KG1 (cell line): ENCODE measurements around the gene WSCD1.

ENCODE experiments used
- DNase-seq: peaks from one replicate; lab custom pipeline; 2025; lab: John Stamatoyannopoulos, UW

The WSCD1 gene

DNA sequence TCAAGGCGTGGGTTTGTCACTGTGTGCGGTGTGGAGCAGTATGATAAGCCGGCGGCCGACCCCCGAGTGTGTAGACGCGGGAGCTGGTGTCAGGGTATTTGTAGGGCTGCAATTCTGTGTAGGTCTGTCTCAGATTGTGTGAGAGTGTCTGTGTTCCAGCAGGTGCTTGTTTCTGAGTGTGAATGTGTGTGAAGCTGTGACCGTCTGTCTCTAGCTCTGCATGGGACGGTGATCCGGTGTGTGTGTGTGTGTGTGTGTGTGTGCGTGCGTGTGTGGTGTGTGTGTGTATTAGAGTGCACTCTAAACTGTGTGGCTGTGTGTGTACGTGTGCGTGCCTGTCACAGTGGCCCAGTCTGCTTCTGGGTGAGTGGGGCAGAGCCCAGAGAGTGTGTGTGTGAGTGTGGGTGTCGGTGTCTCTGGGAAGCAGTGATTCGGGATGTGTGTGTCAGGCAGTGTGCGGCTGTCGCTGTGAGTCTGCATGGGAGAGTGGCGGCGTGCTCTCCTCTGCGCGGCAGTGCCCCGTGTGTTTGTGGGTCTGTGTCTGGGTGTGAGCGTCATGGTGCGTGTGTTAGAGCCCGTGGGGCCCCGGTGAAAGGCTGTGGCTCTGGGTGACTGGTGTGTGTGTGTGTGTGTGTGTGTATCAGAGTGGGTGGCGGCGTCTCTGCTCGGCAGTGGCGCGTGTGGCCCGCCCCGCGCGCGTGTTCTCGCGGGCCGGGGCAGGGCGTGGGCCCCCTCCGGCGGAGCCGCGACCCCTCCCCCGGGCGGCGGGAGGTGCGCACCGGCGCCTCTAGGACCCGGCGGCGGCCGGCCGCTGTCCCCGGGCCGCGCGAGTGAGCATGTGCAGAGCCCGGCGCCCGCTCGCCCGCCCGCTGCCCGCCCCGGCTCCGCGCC lies at the start of gene WSCD1:
TSS of gene WSCD1 (plus strand) at position 841 of the 891 bp plus-strand sequence. CDS start 10,280 bp downstream, outside the sequence.
- no peak for DNase-seq

DNA sequence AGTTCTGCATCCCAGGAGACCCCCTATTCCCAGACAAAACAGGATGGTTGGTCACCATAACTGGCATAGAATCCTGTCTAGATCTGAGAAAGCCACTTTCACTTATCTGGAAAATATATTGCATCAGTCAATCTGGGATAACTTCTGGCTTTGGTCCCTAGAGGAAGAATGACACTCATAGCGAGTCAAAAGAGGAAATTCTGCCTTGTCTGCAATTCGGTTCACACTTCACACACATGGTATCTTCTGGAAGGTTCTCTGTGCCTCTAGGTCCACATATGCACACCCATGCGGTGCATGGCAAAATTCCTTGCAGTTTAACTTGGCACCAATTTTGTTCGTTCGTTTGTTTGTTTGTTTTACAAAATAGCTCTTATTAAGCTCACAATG lies 49.2 kb upstream of the WSCD1 start:
- no peak for DNase-seq

- no peak for DNase-seq
Observed at GRCh38 chr17:6021627-6022026, 48.6 kb upstream of the WSCD1 start.

- DNase-seq, result no peak
Observed at GRCh38 chr17:6023036-6023831, 46.9 kb upstream of the WSCD1 start.

GRCh38 chr17:6024576-6024975 lies 45.6 kb upstream of the WSCD1 start:
- no peak for DNase-seq

- DNase-seq, result no peak
Observed at GRCh38 chr17:6027342-6028024, 42.7 kb upstream of the WSCD1 start.

DNA sequence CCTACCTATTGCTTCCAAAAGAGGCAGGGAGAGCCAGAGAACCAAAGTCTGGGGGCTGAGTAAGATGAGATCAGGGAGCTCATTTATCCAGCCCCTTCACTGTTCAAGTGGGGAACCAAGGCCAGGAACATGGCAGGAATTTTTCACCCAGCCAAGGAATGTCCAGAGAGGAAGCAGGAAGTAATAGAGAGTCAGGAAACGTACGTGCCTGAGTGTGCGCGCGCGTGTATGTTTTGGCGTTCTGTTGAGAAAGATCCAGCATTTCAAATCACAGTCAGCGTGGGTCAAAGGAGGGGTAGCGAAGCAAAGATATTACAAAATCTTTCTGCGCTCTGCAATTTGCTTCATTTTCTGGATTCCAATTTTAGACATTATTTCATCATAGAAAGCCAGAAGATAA lies 41.9 kb upstream of the WSCD1 start:
- DNase-seq, result no peak

DNA sequence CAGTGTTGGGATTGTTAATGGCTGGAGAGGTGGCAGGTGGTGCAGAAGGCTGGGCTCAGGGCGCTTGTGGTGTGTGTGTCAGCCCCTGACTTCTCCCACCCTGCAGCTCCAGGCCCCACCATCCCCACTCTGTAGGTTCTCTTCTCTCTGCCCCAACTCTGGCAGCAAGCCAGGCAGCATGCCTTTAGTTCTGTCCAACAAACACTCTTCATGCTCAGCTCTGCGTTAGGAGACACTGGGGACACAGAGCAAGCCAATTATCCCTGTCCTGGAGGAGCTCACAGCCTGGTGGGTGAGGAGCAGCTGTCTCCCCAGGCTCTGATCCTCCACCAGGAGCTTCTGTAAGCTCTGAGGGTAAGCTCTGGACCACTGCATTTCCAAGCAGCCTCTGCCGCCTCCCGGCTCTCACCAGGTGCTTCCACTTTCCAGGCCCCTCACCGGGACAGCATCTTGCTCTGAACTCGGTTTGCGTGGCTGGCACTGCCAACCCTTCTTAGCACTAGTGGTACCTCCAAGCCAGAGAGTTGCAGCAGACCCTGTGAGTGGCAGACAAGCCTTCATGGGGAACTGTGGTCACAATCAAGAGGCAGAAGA lies 34.3 kb upstream of the WSCD1 start:
- no peak for DNase-seq

DNA sequence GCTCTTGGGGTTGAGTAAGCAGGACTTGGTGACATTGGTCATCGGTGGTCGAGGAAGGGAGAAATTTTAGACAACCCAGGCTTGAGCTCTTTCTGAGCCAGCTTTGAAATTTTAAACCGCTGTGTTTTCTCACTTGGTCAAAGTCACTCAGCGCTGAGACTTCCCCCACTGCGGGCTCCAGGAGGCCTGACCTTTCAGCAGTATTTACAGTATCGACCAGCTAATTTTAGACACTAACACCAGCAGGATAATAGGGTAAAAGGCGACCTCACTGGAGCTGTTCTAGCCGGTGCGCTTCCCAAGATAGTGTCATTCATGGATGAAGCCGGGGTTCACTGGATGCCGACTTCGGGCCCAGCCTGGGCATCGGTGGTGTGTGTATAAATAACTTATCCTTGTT lies 29.7 kb upstream of the WSCD1 start:
- DNase-seq, result no peak

DNA sequence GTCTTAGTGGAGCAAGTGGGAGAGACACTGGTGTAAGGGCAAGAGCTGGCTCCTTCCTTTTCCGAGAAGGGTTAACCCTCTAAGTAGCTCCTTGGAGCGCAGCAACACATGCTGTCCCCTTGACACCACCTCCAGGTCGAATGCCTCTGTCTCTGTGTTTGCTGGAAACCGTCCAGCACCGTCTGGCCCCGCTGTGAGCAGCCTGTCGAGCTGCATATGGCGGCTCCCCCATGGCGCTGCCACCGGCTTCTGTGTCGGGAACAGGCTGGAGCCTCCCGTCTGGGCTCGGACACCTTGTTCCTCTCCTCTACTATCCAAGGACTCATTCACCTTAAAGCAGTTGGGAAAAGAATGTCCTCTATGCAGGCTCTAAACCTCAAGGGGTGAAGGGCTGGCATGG lies 28.9 kb upstream of the WSCD1 start:
- DNase-seq, result no peak

DNA sequence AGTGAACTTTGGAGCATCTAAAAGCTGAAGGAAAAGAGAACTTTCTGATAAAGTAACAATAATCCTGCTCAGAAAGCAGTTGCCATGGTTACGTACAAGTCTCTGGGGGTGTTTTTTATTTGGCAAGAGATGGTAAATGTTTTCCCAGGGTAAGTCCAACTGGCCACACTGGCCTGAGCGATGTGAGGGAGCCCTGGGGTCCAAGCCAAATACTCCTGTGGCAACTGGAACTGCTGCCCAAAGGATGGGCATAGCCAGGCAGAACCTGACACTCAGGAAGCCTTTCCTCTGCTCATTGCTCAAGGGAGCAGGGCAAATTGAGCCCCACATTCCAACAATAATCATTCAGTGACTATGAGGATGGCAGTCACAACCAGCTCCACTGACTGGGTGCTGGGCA lies 26.8 kb upstream of the WSCD1 start:
- DNase-seq, result no peak

DNA sequence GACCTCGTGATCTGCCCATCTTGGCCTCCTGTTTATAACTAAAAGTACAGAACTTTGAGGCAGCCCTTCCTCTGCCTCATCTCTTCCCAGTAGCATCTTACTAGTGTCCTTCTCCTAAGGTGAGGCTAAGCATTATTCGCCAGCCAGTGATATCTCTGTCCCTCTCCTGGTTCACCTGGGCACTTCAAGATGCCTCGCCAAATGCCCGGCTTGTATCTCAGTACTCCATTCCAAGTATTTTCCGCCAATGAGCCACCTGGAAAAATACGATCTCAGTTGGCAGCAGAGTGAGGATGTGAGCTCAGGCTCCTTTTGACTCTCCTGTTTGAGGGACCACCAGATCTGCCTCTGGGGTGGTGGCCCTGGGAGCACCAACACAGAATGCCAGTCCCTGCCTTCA lies 25.9 kb upstream of the WSCD1 start:
- DNase-seq, result no peak

- DNase-seq, result no peak
Observed at GRCh38 chr17:6045621-6046357, 24.4 kb upstream of the WSCD1 start.

GRCh38 chr17:6046431-6046830 lies 23.7 kb upstream of the WSCD1 start:
- DNase-seq, result no peak

DNA sequence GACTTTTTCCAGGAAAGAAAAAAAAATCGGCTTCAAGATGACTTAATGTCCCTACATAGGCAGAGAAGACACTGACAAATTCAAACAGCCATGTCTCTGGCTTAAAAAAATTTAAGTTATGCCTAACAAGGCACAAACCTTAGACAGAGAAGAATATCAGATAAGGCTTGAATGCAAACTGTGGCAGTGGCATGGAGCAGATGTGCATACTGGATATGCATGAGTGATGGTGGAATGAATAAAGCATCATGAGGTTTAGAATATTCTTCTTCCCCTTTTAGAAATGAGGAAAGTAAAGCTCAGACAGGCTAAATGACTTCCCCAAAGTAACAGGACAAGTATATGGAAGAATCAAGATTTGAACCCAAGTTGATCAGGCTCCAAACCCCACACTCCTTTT lies 23.2 kb upstream of the WSCD1 start:
- DNase-seq, result no peak

DNA sequence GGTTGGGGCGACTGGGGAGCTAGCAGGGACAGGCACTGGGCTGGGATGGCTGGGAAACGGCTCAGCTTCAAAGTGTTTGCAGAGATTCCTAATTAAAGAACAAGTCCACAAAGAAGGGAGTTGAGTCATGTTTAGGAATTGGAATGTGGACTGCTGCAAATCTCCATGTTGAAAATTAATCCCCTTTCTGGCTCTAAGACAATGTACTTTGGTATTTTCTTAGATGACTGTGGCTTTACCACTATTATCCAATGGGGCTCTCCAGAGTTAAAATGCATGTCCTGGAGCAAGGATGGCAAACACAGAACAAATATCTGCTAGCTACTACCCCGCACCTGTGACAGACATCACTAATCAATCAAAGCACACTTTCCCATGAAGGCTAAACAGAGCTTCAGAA lies 22.2 kb upstream of the WSCD1 start:
- no peak for DNase-seq

DNA sequence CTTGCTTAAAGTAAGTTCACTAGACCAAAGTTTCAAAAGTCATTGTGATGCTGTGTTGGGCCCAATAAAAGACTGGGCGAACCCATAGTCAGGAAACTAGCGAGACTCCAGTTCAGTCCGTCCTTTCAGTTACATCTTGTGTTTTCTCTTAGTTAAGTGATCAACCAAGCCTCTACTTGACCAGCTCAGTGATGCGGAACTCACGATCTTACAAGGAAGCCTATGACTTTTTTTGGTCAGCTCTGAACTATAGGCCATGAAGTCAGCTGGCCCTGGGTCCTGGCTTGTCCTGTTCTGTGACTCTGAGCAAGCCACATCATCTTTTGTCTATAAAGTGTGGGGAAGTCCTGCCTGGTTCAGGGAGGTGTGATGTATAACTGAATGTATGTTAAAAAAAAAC lies 21.7 kb upstream of the WSCD1 start:
- DNase-seq, result no peak

DNA sequence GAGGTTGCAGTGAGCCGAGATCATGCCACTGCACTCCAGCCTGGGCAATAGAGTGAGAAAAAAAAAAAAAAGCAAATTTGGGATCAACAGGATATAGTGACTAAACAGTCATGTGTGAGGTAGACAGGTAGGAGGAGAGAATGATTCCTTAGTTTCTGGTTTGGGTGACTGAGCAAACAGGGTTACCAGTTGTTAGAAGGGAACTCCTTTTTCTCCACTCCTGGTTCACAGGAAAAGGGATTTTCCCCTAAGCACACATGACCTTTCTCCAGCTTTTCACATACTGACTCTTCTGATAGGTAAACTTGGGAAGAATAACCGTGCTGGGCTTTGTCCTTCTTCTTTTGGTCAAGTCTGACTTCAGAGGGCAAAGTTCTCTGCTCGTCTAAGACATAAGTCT lies 17.3 kb upstream of the WSCD1 start:
- no peak for DNase-seq

DNA sequence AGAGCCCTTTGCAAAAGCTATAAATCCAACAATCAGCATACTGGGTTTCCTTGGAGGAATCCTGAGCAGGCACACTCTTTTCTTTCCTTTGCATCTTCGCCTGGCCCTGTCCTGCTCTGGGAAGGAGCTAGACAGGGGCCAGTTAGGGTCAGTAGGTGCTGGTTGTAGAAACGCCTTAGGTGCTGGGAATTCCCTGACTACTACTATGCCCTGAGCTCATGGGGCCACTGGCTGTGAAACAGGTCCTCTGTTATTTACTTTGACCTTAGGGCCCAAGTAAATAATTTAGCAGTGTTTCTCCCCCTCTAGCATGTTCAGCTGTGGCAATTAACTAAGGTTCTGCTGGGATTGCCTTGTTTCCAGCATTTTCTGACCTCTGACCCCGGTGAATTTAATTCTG lies 15.8 kb upstream of the WSCD1 start:
- DNase-seq, result no peak

DNA sequence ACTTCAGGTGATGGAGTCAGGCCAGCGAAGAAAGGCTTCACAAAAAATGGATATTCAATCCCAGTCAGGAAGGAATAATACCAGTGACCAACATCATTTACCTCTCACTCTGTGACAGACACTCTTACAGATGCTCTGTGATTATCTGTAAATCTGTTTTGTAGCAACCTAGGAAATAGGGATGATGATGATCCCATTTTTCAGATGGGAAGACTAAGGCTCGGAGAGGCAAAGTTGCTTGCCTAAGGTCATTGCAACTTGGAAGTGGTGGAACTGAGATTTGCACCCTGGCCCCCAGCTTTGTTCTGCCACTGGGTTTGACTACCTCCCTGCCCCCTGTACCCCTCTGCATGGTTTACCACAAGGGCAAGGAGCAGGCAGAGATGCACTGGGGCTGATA lies 14.1 kb upstream of the WSCD1 start:
- no peak for DNase-seq

GRCh38 chr17:6057562-6057961 lies 12.6 kb upstream of the WSCD1 start:
- DNase-seq, result no peak

GRCh38 chr17:6059406-6059805 lies 10.8 kb upstream of the WSCD1 start:
- DNase-seq, result no peak
